GM15510 (cell line): ENCODE results near the gene CDK14.

Experiments used
- POLR2A ChIP-seq: IDR thresholded peaks from 3 replicates; pipeline ENCODE4 v1.6.1; 2011; ENCODE audit warnings: borderline replicate concordance; ENCODE audit not compliant: insufficient read length; ENCODE audit errors: extremely low read depth

The CDK14 gene

GRCh38 chr7:90759710-90760109, 163.6 kb downstream of the CDK14 start:
- no peak for TF ChIP-seq POLR2A

- no peak for TF ChIP-seq POLR2A
Observed at GRCh38 chr7:90760892-90761291, 164.8 kb downstream of the CDK14 start.

- TF ChIP-seq POLR2A = no peak
Observed at GRCh38 chr7:90761584-90761983, 165.5 kb downstream of the CDK14 start.

GRCh38 chr7:90763108-90763507, 167.0 kb downstream of the CDK14 start:
- no peak for TF ChIP-seq POLR2A

- TF ChIP-seq POLR2A = no peak
Observed at GRCh38 chr7:90764848-90765570, 168.9 kb downstream of the CDK14 start.

GRCh38 chr7:90766814-90767564, 170.9 kb downstream of the CDK14 start:
- TF ChIP-seq POLR2A = no peak

- no peak for TF ChIP-seq POLR2A
Observed at GRCh38 chr7:90768301-90768700, 172.2 kb downstream of the CDK14 start.

GRCh38 chr7:90769036-90769435, 172.9 kb downstream of the CDK14 start:
- no peak for TF ChIP-seq POLR2A

GRCh38 chr7:90771281-90771680, 175.2 kb downstream of the CDK14 start:
- TF ChIP-seq POLR2A = no peak

GRCh38 chr7:90772410-90772809, 176.3 kb downstream of the CDK14 start:
- no peak for TF ChIP-seq POLR2A

- no peak for TF ChIP-seq POLR2A
Observed at GRCh38 chr7:90773269-90773668, 177.1 kb downstream of the CDK14 start.

- no peak for TF ChIP-seq POLR2A
Observed at GRCh38 chr7:90774706-90775105, 178.6 kb downstream of the CDK14 start.

GRCh38 chr7:90775383-90775965, 179.4 kb downstream of the CDK14 start:
- TF ChIP-seq POLR2A = no peak

GRCh38 chr7:90777041-90777440, 180.9 kb downstream of the CDK14 start:
- no peak for TF ChIP-seq POLR2A

GRCh38 chr7:90777465-90777864, 181.3 kb downstream of the CDK14 start:
- TF ChIP-seq POLR2A = no peak

GRCh38 chr7:90777886-90778285, 181.8 kb downstream of the CDK14 start:
- TF ChIP-seq POLR2A = no peak
